GM12875 (cell line): ENCODE measurements around the gene DENND2D.

Experiments
- H3K4me3 ChIP-seq: one replicate; pipeline ENCODE4 v1.5.1; 2011; ENCODE audit warnings: low read depth, low read length, control low read depth
- CTCF ChIP-seq: IDR thresholded peaks from 2 replicates; pipeline ENCODE4 v1.5.1; 2011; ENCODE audit warnings: low read depth, mild to moderate bottlenecking, control low read depth, inconsistent platforms, low read length, moderate library complexity, borderline replicate concordance; ENCODE audit not compliant: insufficient read depth

The DENND2D gene

GRCh38 chr1:111175349-111175748 lies 25.1 kb downstream of the DENND2D start:
- no peak for TF ChIP-seq CTCF

GRCh38 chr1:111174070-111174469 lies 26.4 kb downstream of the DENND2D start:
- no peak for TF ChIP-seq CTCF
- no peak overlapping the region for H3K4me3 ChIP-seq

More at GRCh38 chr1:111175349-111175748, 25.1 kb downstream of the DENND2D start:
- H3K4me3 ChIP-seq = no peak overlapping the region

- TF ChIP-seq CTCF = no peak
- H3K4me3 ChIP-seq = no peak overlapping the region
These were observed 28.0 kb downstream of the DENND2D start for GRCh38 chr1:111172463-111172862.

- no peak for TF ChIP-seq CTCF
These were observed 36.3 kb downstream of the DENND2D start for GRCh38 chr1:111164151-111164550.

GRCh38 chr1:111163363-111163762 lies 37.1 kb downstream of the DENND2D start:
- H3K4me3 ChIP-seq = no peak overlapping the region
- no peak for TF ChIP-seq CTCF

More at GRCh38 chr1:111164151-111164550, 36.3 kb downstream of the DENND2D start:
- H3K4me3 ChIP-seq = no peak overlapping the region

GRCh38 chr1:111162488-111162880 lies 38.0 kb downstream of the DENND2D start:
- TF ChIP-seq CTCF = no peak

GRCh38 chr1:111161843-111162487 lies 38.5 kb downstream of the DENND2D start:
- H3K4me3 ChIP-seq = no peak overlapping the region
- no peak for TF ChIP-seq CTCF

More at GRCh38 chr1:111162488-111162880, 38.0 kb downstream of the DENND2D start:
- H3K4me3 ChIP-seq = no peak overlapping the region
